Frontal cortex (tissue), 4 donors: ENCODE results near the gene ST8SIA1. TPM values are rescaled to one million over a fixed set of nuclear protein-coding genes. Genes with fewer than 3 reads are reported as not detected.
"Not testable (repeated sequence)": the region's sequence is repeated elsewhere in the genome, so short reads cannot be mapped to it uniquely, and the experiment has no call there.

Experiments used
- DNase-seq, 2 donors: peaks; one replicate each; pipeline ENCODE4 v3.0.0; 2012; ENCODE audit warnings: low spot score in 2 of 2
- FAIRE-seq: peaks from 2 replicates; lab custom pipeline; 2012; peaks lifted over from hg19 to GRCh38; lab: Jason Lieb, UNC
- total RNA-seq: library from RNA; depleted of rRNA; stranded (reverse); fragments of >200 nt; gene quantifications from one replicate; pipeline ENCODE4 v1.2.3, GENCODE V29; 2014
- donor health status: control.
- donor health status: control.
- donor health status: control.

The ST8SIA1 gene
- total RNA-seq, 1 donor from 2014 or later: 17.5 TPM

DNA sequence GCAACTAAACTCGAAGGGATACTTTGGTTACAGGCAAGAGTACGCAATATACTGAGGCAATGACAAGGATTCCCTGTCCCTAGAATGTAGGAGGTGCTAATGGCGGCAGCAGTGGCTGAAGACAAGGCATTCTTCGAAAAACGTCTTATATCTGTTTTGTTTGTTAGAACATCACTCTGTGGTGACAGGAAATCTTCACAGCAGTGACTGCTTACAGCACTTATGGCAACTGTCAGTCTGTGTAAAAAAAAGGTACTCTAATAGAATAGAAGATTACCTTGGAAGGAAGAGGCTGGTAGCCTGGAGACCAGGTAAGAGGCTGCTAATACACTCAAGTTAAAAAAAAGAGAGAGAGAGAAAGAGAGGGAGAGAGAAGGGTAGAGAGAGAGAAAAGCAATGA, 131.7 kb downstream of the ST8SIA1 start:
- DNase-seq (no peak), FAIRE-seq (no peak)

DNA sequence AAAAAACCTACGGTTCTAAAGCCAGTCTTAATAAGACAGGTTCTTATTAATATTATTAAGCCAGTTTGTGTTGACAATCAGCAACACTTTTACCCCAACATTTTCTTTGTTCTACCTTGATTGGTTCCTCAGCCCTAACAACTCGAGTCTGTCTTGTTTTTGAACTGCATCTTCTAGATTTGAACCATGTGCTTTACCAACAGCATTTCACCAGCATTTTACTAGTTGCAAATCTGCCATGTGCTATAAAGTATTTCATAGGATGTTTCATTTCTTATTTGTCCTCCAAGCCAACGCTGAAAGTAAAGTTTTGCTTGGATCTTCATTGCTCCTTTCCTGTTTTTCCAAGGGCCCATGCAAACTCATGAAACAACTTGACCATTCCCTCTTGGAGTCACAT, 133.4 kb downstream of the ST8SIA1 start:
- no peak for DNase-seq
- FAIRE-seq: no peak

DNA sequence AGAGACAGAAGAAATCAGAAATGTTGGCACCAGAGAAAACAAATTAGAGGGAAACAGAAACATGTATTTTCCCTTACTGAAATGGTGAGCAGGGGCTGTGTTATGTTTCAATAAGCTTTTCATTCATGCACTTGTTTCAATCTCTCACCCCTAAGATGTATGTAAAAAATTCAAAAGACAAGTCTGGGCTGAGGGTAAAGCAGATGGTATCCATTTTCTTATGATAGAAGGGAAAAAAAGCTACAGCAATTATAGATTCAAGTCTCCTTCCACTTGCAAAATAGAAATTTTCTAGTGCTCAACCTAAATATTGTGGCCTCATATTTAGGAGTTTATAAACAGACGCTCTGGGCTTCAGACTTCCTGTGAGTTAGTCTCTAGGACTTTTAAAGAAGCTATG, 138.3 kb downstream of the ST8SIA1 start:
- FAIRE-seq (no peak), DNase-seq (no peak)

DNA sequence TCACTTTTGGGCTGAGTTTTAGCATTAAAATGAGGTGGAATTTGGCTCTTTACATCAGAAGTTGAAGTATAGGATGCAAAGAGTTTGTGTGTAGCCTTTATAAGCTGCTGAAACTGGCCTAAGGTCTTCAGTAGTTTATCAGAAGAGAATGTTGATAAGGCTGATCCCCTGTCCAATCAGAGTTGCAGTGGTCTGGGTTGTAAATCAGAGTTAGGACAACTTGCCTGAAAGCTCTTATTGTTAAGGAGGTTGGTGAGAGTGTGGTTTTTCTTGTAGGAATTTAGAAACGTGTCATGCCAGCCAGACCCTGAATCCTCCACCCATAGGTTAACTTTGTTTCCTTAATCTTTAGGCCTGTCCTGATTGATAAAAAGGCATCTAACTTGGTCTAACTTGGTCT, 143.5 kb downstream of the ST8SIA1 start:
- FAIRE-seq (no peak), DNase-seq (no peak)

DNA sequence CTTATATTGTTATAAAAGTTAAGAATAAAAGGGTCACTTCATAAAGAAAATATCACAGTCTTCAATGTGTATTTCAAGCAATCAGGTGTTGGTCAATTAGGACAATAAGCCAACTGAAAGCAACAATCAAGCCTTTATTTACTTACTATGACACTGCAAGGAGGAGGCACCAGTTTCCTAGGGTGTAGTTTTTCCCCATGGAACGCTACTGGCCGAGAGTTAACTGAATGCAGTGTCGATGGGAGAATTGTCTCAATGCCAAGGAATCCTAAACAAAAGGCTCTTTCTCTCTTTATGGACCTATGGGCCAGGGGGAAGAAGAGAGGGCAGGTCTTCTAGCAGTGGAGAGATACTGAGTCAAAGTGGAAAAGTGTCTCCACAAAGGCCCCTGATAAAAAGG, 146.1 kb downstream of the ST8SIA1 start:
- FAIRE-seq (no peak), DNase-seq (no peak)

DNA sequence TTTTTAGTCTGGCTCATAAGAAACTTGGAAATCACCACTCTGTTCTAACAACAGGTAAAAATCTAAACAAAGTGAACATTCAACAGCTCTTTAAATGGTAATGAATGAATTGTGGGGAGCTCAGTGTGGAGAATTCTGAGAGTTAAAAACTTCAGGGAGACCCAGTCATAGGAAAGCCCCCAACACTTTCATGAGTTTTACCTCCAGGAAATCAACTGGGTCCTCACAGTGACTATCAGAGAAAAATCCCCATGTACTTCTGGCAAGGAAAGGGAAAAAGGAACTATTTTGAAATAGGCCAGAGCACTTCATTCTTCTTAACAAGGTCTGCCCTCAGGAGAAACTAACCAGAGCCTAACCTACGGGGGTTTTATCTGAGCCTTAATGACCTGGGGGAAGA, 153.8 kb downstream of the ST8SIA1 start:
- DNase-seq (no peak), FAIRE-seq (no peak)

DNA sequence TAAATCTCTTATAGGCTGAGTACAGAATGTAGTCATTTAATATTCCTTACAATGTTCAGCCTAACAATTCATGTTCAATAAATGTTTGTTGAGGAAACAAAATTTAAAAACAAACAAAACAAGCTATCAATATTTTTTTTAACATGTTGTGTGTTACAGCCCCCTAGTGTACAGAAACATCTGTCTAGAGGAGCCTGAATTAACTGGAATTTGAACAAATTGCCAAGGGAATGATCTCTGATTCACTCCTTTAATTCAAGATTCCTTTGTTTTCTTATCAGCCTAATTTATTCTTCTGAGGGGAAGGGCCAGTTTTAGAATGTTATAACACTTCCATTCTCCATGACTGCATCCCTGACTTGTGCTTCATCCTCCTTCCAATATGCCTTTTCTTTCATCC, 161.3 kb downstream of the ST8SIA1 start:
- FAIRE-seq: no peak
- no peak for DNase-seq

DNA sequence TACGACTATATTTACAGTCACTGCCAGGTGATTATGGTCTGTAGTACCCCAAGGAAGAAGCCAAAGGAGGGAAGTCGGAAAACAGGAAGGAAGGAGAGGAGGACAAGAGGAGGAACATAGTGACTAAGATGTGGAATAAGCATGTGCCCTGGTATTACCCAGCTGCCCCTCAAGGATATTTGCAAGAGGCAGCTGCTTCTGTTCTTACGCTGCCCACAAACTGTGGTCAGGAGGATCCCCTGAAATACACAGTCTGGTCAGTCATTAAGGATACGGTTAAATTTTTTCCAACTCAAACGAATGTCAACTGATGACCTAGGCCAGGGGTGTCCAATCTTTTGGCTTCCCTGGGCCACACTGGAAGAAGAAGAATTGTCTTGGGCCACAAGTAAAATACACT, 162.0 kb downstream of the ST8SIA1 start:
- FAIRE-seq: no peak
- DNase-seq: no peak

DNA sequence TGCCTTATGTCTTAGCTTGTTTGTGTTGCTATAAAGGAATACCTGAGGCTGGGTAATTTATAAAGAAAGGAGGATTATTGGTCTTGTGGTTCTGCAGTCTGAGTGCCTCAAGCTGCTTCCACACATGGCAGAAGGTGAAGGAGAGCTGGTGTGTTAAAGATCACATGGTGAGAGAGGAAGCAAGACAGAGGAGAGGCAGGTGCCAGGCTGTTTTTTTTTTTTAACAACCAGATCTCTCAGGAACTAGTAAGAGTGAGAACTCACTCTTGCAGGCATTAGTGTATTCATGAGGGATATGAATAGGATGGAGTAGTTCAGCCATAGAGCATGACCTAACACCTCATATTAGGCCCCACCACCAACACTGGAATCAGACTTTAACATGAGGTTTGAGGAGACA, 165.1 kb downstream of the ST8SIA1 start:
- DNase-seq: no peak

DNA sequence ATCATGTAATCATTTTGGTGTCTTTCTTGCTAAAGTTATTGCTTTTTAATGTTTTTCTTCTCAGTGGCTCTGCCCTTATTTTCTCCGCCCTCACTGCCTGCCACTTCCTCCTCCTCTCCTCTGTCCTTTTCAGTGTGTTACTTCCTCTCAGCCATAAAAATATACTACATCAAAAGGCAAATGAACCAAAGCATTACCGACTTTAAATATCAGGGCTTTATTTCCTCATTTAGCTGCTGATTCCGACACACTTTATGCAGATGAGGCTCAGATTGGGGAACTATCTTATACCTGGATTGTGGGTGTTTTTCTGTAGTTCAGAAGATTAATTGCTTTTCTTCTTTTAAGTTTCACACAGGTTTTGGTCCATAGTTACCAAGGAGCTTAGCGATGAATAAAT, 170.4 kb downstream of the ST8SIA1 start:
- FAIRE-seq (no peak), DNase-seq (no peak)

More for the DNA sequence above, 165.1 kb downstream of the ST8SIA1 start:
- no peak for FAIRE-seq

DNA sequence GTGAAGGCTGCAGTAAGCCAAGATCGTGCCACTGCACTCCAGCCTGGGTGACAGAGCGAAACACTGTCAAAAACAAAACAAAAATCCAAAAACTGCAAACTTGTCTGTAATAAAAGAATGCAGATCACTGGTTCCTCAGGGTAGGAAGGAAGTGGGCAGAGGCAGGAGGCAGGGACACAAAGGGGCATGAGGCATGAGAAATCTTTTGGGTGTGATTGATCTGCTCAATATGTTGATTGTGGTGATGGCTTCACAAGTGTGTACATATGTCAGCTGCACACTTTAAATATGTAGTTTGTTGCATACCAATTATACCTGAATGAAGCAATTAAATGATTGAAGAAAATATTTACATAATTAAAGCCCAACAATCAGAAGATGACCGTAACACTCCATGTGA, 170.9 kb downstream of the ST8SIA1 start:
- DNase-seq: no peak
- no peak for FAIRE-seq

DNA sequence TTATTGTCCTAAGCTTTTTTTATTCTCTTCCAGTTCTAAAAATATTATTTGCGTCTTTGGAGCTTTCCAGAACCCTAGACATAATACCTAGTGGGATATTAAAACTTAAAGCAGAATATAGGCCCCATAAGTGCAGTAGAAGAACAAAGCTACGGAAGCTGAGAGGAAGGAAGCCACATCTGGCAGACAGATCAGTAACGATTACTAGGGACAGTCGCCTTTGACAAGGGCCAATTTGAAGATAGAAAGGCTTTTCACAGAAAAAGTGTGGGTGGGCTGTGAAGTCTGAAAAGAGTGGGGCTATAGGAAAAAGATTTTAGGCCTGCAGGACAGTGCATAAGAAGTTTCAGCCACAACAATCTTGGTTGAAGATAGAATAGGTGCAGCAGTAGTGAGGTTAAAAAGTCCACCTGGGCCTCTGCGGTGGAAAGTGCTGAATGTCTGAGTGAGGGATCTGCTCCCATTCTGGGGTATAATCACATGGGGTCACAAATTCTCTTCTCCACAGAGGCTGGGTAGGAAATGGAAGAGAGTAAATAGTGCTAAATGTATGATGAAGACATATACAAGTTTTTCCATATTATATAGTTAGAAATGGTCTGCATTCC, 174.0 kb downstream of the ST8SIA1 start:
- no peak for FAIRE-seq
- DNase-seq: no peak

DNA sequence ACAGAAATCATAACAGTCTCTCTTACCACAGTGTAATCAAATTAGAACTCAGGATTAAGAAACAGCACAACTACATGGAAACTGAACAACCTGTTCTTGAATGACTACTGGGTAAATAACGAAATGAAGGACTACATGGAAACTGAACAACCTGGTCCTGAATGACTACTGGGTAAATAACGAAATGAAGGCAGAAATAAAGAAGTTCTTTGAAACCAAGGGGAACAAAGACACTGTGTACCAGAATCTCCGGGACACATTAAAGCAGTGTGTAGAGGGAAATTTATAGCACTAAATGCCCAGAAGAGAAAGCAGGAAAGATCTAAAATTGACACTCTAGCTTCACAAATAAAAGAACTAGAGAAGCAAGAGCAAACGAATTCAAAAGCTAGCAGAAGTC, 185.2 kb downstream of the ST8SIA1 start:
- FAIRE-seq: not testable (repeated sequence)

DNA sequence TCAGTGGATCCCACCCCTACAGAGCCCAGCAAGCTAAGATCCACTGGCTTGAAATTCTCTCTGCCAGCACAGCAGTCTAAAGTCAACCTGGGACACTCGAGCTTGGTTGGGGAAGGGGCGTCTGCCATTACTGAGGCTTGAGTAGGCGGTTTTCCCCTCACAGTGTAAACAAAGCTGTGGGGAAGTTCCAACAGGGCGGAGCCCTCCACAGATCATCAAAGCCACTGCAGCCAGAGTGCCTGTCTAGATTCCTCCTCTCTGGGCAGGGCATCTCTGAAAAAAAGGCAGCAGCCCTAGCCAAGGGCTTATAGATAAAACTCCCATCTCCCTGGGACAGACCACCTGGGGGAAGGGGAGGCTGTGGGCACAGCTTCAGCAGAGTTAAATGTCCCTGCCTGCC, 187.8 kb downstream of the ST8SIA1 start:
- not testable (repeated sequence) for DNase-seq, FAIRE-seq

More for the DNA sequence above, 185.2 kb downstream of the ST8SIA1 start:
- DNase-seq: not testable (repeated sequence)

Other genes starting within 250 kb of the ST8SIA1 start
- gene C2CD5, start 209.8 kb upstream of the ST8SIA1 start, total RNA-seq: 131 TPM